C4-2B (cell line): Measurements from ENCODE around the gene ATP7B.
"Not testable (repeated sequence)": the region's sequence is repeated elsewhere in the genome, so short reads cannot be mapped to it uniquely, and the experiment has no call there.

ENCODE experiments used
- CTCF ChIP-seq: fragments of 450-650 bp; conservative IDR thresholded peaks from 2 replicates; pipeline ENCODE4 v1.5.1; 2017; ENCODE audit warnings: mild to moderate bottlenecking
- ZFX ChIP-seq: fragments of 450-650 bp; IDR thresholded peaks from 2 replicates; pipeline ENCODE4 v1.6.1; 2017

- not testable (repeated sequence) for TF ChIP-seq CTCF, ZFX
Measured at GRCh38 chr13:51983292-51983691, 28.0 kb downstream of the ATP7B start.
